CD1c-positive myeloid dendritic cell (primary cell): ENCODE results near the gene RXFP4.
"Not testable (repeated sequence)": the region's sequence is repeated elsewhere in the genome, so short reads cannot be mapped to it uniquely, and the experiment has no call there.

Experiments
- DNase-seq: peaks from one replicate; pipeline ENCODE4 v3.0.0-alpha.2; 2016; ENCODE audit errors: extremely low spot score

The RXFP4 gene

DNA sequence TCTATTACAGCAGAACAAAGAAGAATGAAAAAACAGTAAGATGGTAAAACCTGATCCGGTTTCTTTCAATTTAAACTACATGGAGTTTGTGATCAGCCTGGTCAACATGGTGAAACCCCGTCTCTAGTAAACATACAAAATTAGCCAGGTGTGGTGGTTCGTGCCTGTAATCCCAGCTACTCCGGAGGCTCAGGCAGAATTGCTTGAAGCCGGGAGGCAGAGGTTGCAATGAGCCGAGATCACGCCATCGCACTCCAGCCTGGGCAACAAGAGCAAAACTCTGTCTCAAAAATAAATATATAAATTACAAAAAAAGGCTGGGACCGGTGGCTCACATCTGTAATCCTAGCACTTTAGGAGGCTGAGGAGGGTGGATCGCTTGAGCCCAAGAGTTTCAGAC lies 10.7 kb upstream of the RXFP4 start:
- DNase-seq: not testable (repeated sequence)

- DNase-seq: no peak
Observed at GRCh38 chr1:155931332-155932038, 10.0 kb upstream of the RXFP4 start.

- DNase-seq: no peak
Observed at GRCh38 chr1:155932081-155932480, 9.4 kb upstream of the RXFP4 start.

- DNase-seq: no peak
Observed at GRCh38 chr1:155932487-155932886, 9.0 kb upstream of the RXFP4 start.

GRCh38 chr1:155933591-155934096 lies 7.8 kb upstream of the RXFP4 start:
- DNase-seq: no peak

GRCh38 chr1:155934097-155934935 lies 7.1 kb upstream of the RXFP4 start, which contains the start of gene KHDC4:
Gene KHDC4 (minus strand): TSS chr1:155934413. CDS start chr1:155934373, 40 bp downstream.
- peak; percentile 99 for DNase-seq

DNA sequence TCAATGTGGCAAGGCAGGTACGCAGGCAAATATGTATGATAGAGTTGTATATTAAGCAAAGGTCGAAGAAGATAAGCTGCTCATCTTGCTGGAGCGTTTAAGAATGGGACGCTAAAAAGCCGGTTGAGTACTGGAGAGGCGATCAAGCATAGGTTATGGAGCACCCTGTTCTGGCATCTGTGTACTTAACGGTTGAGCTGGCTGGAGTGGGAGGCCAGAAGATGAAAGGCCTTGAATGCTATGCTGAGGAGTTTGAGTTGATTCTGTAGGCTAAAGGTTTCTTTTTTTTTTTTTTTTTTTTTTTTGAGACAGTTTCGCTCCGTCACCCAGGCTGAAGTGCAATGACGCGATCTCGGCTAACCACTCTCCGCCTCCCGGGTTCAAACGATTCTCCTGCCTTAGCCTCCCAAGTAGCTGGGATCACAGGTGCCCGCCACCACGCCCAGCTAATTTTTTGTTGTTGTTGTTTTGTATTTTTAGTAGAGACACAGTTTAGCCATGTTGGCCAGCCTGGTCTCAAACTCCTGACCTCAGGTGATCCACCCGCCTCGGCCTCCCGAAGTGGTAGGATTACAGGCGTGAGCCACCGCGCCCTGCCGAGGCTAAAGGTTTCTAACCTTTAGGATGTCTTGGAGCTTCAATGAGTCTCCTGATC lies 6.4 kb upstream of the RXFP4 start:
- DNase-seq: no peak

GRCh38 chr1:155938220-155938627 lies 3.2 kb upstream of the RXFP4 start:
- peak; percentile 61 for DNase-seq

- DNase-seq: peak; percentile 69
Observed at GRCh38 chr1:155940482-155940992, 901 bp upstream of the RXFP4 start.

DNA sequence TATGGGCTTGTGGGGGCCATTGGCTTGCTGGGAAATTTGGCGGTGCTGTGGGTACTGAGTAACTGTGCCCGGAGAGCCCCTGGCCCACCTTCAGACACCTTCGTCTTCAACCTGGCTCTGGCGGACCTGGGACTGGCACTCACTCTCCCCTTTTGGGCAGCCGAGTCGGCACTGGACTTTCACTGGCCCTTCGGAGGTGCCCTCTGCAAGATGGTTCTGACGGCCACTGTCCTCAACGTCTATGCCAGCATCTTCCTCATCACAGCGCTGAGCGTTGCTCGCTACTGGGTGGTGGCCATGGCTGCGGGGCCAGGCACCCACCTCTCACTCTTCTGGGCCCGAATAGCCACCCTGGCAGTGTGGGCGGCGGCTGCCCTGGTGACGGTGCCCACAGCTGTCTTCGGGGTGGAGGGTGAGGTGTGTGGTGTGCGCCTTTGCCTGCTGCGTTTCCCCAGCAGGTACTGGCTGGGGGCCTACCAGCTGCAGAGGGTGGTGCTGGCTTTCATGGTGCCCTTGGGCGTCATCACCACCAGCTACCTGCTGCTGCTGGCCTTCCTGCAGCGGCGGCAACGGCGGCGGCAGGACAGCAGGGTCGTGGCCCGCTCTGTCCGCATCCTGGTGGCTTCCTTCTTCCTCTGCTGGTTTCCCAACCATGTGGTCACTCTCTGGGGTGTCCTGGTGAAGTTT lies 550 bp downstream of the RXFP4 start:
- no peak for DNase-seq

DNA sequence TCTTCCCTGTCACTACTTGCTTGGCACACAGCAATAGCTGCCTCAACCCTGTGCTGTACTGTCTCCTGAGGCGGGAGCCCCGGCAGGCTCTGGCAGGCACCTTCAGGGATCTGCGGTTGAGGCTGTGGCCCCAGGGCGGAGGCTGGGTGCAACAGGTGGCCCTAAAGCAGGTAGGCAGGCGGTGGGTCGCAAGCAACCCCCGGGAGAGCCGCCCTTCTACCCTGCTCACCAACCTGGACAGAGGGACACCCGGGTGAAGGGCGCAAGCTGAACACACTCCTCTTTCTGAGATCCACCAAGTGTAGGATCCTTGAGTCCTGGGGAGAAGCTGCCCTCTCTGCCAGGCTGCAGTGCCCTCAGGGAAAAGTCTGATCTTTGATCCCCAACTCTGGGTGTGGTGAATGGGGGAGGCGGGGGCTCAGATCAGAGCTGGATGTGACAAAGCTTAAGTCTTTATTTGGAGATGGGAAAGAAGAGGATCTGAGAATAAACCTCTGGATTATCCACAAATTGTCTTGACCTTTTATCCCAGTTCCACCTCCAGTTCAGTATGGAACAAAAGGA lies 1.2 kb downstream of the RXFP4 start:
- no peak for DNase-seq

DNA sequence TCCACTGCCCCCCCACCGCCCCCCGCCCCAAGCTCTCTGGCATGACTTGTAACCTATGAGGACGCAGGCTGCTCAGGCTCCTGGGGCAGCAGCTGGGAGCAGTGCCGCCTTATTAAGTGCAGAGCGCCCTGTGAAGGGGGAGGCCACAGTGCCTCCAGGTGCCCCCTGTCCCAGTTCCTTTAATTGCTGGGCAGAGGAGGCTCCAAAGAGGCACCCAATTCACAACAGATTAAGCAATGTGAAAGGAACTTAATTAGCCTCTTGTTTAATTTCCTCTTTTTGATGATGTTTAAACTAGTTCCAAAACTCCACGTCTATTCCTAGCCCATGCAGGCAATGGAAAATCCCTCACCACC lies 3.0 kb downstream of the RXFP4 start:
- DNase-seq: peak; percentile 67

DNA sequence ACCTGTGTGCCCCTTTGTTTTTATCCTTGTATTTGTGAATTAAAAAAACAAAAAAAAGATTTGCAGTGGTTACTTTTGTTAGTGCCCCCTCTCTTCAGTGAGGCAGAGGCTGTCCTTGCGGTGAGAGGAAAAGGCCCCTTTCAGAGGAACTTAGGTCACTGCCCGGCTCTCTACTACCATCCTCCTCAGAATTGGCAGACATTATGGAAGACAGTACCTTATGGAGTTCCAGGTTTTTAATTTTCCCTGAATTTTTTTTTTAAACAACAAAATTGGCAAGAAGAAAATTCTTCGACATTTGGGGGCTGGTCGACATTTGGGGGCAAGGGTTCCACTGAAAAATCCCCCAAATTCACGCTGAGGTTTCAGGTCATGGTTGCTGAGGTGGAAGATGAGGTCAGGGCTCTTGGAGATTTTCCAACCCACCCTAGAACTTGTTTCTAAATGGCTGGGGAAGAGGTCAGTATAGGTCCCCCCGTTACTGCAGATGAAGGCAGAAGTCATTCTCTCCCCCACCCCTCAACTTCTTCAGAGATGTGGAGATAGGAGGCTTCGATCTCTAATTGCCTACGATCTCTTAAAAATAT lies 5.3 kb downstream of the RXFP4 start:
- no peak for DNase-seq

- DNase-seq: no peak
Observed at GRCh38 chr1:155947292-155947691, 5.9 kb downstream of the RXFP4 start.

- DNase-seq: no peak
Observed at GRCh38 chr1:155947741-155948140, 6.3 kb downstream of the RXFP4 start.

GRCh38 chr1:155950829-155951228 lies 9.4 kb downstream of the RXFP4 start:
- no peak for DNase-seq

DNA sequence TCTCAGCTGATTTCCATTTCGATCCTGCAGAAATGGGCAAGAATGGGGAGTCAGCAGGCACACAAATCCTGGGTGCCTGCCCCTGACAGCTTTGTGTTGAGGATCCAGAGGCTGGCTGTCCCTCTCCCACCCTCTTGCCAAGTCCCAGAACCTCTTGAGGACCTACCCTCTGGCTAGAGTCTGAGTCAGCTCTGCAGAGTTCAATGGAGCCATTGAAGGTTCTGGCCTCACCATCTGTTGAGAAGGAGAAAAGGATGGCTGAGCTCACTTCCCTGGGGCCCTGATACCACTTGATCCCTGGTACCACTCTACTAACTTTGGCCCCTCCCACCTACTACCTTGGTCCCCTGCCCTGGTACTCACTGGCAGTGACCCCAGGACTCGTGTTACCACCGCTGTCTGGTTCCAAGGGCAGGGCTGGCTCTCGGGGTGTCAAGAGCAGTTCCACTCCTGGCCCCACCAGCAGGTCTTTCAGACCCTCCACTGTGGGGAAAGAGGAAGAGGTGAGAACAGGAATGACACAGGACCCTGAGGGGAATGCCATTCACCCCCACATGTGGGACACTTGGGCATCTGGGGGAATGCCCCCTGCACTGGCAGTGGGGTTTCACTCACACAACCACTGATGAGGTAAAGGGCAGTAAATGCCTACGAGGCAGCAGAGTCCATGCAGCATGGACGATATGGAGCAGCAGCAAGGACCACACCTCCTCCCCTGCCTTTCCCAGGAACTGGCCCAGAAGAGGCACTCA lies 10.5 kb downstream of the RXFP4 start:
- no peak for DNase-seq

GRCh38 chr1:155952505-155952890 lies 11.1 kb downstream of the RXFP4 start:
- no peak for DNase-seq

- DNase-seq: no peak
Observed at GRCh38 chr1:155954645-155955044, 13.2 kb downstream of the RXFP4 start.

GRCh38 chr1:155957411-155957915 lies 16.0 kb downstream of the RXFP4 start:
- no peak for DNase-seq
